Prostate gland (tissue), 2 donors: ENCODE measurements around the gene HLA-DMA. TPM values are rescaled to one million over a fixed set of nuclear protein-coding genes. Genes with fewer than 3 reads are reported as not detected.

ENCODE experiments used
- DNase-seq: peaks from one replicate; pipeline ENCODE4 v3.0.0-alpha.2; 2019; ENCODE audit warnings: low spot score
- H3K27ac ChIP-seq, 2 donors: fragments of 200-600 bp; sonication (generic); 2 replicates each; pipeline ENCODE4 v1.5.1; 2017 to 2019
- H3K27me3 ChIP-seq: fragments of 200-600 bp; sonication (generic); replicated peaks from 2 replicates; pipeline ENCODE4 v1.5.1; 2019; ENCODE audit not compliant: insufficient read depth
- H3K36me3 ChIP-seq, 2 donors: fragments of 200-600 bp; sonication (generic); 1 replicate in 1 of 2; 2 replicates in 1 of 2; pipeline versions ENCODE4 v1.5.1 to v1.8.1; 2017 to 2019
- H3K4me1 ChIP-seq: fragments of 200-600 bp; sonication (generic); replicated peaks from 2 replicates; pipeline ENCODE4 v1.5.1; 2019
- H3K4me3 ChIP-seq, 2 donors: fragments of 200-600 bp; sonication (generic); 2 replicates each; pipeline ENCODE4 v1.5.1; 2017 to 2019
- H3K9me3 ChIP-seq: fragments of 200-600 bp; sonication (generic); 2 replicates; pipeline ENCODE4 v1.5.1; 2017
- POLR2A ChIP-seq: fragments of 450-650 bp; IDR thresholded peaks from one replicate; pipeline ENCODE4 v1.6.1; 2016; ENCODE audit warnings: antibody characterized with exemption, mild to moderate bottlenecking
- POLR2AphosphoS5 ChIP-seq: sonication (generic); formaldehyde crosslinking; IDR thresholded peaks from one replicate; pipeline ENCODE4 v1.6.1; 2017; ENCODE audit warnings: antibody characterized with exemption
- WGBS: methylation state at CpG from one replicate; pipeline ENCODE4 v1.1.5; 2018; 5-methylcytosine and 5-hydroxymethylcytosine counted together
- intact Hi-C: fragments of 100-400 bp; cut with DNase I; formaldehyde crosslinking; loops from one replicate; pipeline ENCODE4 v1.14.2; 2022
- total RNA-seq, 2 donors: library from RNA; depleted of rRNA; stranded (reverse); fragments of >200 nt; gene quantifications; one replicate each; pipeline ENCODE4 v1.1.0, GENCODE V29; 2016
- TF ChIP-seq, protein P1 (sequence below), 4 experiments: fragments of 200-600 bp in 2 of 4; fragments of 450-650 bp in 2 of 4; sonication (generic) in 2 of 4; IDR thresholded peaks; 1 replicate in 3 of 4; 2 replicates in 1 of 4; pipeline ENCODE4 v1.5.1; 2016 to 2019; ENCODE audit warnings: antibody characterized with exemption in 4 of 4, mild to moderate bottlenecking in 2 of 4, moderate library complexity in 2 of 4

The HLA-DMA gene
- total RNA-seq, 2 donors from 2014 or later = 9.6 to 26.1 TPM

DNA sequence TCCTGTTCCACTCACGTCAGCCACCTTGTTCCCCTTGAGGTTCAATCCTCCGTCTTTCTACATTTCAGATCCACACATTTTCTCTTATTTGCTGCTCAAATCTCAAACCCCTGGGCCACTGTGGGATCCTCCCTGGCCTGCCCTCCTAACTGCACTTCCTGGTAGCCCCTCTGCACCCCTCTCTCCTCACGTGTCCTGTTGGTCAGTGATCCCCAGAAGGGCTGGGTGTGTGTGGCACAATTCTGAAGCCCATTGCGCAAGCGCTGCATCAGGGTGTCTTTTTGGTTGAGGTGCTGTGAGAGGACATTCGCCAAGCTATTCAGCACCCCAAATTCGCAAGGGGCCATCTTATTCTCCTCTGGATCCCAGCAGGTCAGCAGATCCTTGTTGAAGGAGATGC is 14.4 kb downstream of the HLA-DMA start:
- Histone ChIP-seq H3K4me1 (no peaks in the 10 kb centered on the region), H3K27ac (no peak overlapping the region), H3K36me3 (no peaks in the 10 kb centered on the region), H3K9me3 (no peaks in the 10 kb centered on the region), H3K27me3 (no peaks in the 10 kb centered on the region), H3K4me3 (no peak overlapping the region)
- WGBS = 83% methylated on average over 7 of the region's 7 CpGs
- TF ChIP-seq POLR2A (no peak), POLR2AphosphoS5 (no peak)
- TF ChIP-seq, protein P1, sequence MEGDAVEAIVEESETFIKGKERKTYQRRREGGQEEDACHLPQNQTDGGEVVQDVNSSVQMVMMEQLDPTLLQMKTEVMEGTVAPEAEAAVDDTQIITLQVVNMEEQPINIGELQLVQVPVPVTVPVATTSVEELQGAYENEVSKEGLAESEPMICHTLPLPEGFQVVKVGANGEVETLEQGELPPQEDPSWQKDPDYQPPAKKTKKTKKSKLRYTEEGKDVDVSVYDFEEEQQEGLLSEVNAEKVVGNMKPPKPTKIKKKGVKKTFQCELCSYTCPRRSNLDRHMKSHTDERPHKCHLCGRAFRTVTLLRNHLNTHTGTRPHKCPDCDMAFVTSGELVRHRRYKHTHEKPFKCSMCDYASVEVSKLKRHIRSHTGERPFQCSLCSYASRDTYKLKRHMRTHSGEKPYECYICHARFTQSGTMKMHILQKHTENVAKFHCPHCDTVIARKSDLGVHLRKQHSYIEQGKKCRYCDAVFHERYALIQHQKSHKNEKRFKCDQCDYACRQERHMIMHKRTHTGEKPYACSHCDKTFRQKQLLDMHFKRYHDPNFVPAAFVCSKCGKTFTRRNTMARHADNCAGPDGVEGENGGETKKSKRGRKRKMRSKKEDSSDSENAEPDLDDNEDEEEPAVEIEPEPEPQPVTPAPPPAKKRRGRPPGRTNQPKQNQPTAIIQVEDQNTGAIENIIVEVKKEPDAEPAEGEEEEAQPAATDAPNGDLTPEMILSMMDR (IDR thresholded peaks at IDR 0.05) = no peak
- no peak for DNase-seq
- intact Hi-C loops = no loop called here

GRCh38 chr6:32937230-32937633 is 15.7 kb downstream of the HLA-DMA start:
- no peak overlapping the region for H3K27ac ChIP-seq
- DNase-seq = no peak
- no peaks in the 10 kb centered on the region for H3K36me3 ChIP-seq
- TF ChIP-seq, protein P1 (IDR thresholded peaks at IDR 0.05) = no peak
- TF ChIP-seq POLR2AphosphoS5 (no peak), POLR2A (no peak)
- no peaks in the 10 kb centered on the region for H3K9me3 ChIP-seq
- no peaks in the 10 kb centered on the region for H3K27me3 ChIP-seq
- intact Hi-C loops = no loop called here
- no peak overlapping the region for H3K4me3 ChIP-seq
- 77% methylated on average over 8 of the region's 8 CpGs for WGBS
- no peaks in the 10 kb centered on the region for H3K4me1 ChIP-seq

DNA sequence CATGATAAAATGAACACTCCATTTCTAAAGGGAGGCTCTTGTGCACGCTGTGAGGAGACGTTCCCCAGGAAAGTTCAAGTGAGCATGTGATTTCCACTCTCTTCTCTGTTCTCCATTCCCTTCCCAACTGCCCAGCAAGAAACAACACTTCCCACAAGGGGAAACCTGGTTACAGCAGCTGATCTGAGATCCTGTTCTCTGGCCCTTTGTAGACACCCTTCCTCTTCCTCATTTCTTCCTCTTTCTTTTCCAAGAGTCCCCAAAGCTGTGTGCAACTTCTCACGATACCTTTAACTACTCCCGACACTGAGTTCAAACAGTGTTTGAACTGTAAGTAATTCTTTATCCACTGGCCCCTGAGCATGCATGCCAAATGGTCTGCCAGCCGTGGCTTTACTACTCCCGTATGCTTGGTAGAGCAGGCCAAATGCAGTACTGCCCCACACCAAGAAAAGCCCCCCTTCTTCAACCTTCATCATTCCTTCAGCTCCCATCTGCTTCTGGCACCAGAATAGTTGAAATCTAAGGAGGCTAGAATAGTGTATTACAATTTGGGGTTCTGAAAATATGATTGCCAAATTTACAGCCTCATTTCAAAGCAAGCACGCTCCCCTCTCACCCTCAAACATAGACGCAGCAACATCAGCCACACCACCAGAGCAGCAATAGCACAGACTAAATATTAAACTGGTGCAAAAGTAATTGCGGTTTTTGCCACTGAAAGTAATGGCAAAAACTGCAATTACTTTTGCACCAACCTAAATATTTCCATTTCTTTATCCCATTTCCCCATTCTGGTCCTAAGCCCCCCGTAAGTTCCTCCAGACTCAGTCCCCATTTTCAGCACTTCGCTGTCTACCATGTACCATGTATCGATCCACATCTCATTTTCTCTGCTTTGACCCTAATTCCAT is 16.4 kb downstream of the HLA-DMA start:
- intact Hi-C loops = no loop called here
- Histone ChIP-seq H3K4me1 (no peaks in the 10 kb centered on the region), H3K36me3 (no peaks in the 10 kb centered on the region), H3K4me3 (no peak overlapping the region), H3K9me3 (no peaks in the 10 kb centered on the region), H3K27ac (no peak overlapping the region), H3K27me3 (no peaks in the 10 kb centered on the region)
- DNase-seq = no peak
- no peak for TF ChIP-seq POLR2A
- no peak for TF ChIP-seq POLR2AphosphoS5
- TF ChIP-seq, protein P1 (IDR thresholded peaks at IDR 0.05) = no peak
- 72% methylated on average over 12 of the region's 12 CpGs for WGBS

DNA sequence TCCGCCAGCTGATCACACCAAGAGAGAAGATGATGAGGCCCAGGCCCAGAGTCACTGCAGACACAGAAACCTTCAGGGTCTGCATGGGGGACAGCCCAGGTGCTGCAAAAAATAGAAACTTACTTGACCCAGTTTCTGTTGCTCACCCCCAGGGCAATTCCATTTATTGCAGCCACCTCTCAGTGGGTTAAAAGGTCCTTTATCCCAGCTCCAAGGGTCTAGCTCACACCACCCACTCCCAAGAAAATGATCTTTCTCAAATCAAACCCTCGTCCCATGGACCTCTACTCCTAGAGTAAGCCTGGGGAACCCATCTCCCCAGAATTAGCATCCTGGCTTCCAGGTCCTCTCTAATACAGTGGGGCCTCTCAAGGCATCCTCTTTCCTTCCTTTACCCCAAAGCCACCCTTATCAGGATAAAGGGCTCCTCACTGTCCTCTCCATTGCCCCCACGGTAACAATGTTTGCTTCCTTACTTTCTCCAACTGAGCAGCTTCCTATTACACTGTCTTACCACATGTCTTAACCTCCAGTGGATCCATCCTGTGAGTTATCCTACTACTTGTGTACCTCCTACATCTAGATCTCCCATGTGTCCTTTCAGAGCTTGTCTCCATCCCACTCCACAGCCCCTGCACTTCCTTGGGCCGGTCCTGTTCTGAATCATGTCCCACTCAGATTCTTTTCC is 17.2 kb downstream of the HLA-DMA start:
- 84% methylated on average over 4 of the region's 4 CpGs for WGBS
- no peak for DNase-seq
- TF ChIP-seq POLR2A (no peak), POLR2AphosphoS5 (no peak)
- TF ChIP-seq, protein P1 (IDR thresholded peaks at IDR 0.05) = no peak
- intact Hi-C loops = loop anchor here (2.0 kb wide), 1 partner anchor 49 kb away; no protein-coding TSS in a partner anchor
- no peaks in the 10 kb centered on the region for H3K27me3 ChIP-seq
- no peaks in the 10 kb centered on the region for H3K4me1 ChIP-seq
- no peaks in the 10 kb centered on the region for H3K9me3 ChIP-seq
- H3K27ac ChIP-seq = no peak overlapping the region
- no peak overlapping the region for H3K4me3 ChIP-seq
- no peaks in the 10 kb centered on the region for H3K36me3 ChIP-seq
